Tibial artery (tissue), 4 donors: ENCODE measurements around the gene SLC12A8.

ENCODE experiments used
- DNase-seq, 2 donors: peaks; one replicate each; pipeline ENCODE4 v3.0.0-alpha.2; 2019
- H3K27ac ChIP-seq, 2 donors: fragments of 200-600 bp; sonication (generic) in 1 of 2; 1 replicate in 1 of 2; 2 replicates in 1 of 2; pipeline ENCODE4 v1.5.1; 2018 to 2019; ENCODE audit warnings: mild to moderate bottlenecking in 1 of 2
- H3K27me3 ChIP-seq, 2 donors: fragments of 200-600 bp; sonication (generic) in 1 of 2; one replicate each; pipeline versions ENCODE4 v1.5.1 to v1.6.0; 2016 to 2019
- H3K36me3 ChIP-seq, 3 donors: fragments of 200-600 bp; sonication (generic) in 2 of 3; one replicate each; pipeline ENCODE4 v1.5.1; 2016 to 2019; ENCODE audit warnings: mild to moderate bottlenecking in 2 of 3
- H3K4me1 ChIP-seq, 4 donors: fragments of 200-600 bp; sonication (generic) in 2 of 4; 1 replicate in 3 of 4; 2 replicates in 1 of 4; pipeline ENCODE4 v1.5.1; 2016 to 2019
- H3K4me3 ChIP-seq, 2 donors: fragments of 200-600 bp; sonication (generic) in 1 of 2; 1 replicate in 1 of 2; 2 replicates in 1 of 2; pipeline ENCODE4 v1.5.1; 2018 to 2019; ENCODE audit warnings: mild to moderate bottlenecking in 2 of 2
- H3K9me3 ChIP-seq, 3 donors: fragments of 200-600 bp; sonication (generic) in 1 of 3; one replicate each; pipeline ENCODE4 v1.5.1; 2016 to 2019
- CTCF ChIP-seq, 2 experiments: fragments of 200-600 bp in 1 of 2; fragments of 450-650 bp in 1 of 2; IDR thresholded peaks; one replicate each; pipeline ENCODE4 v1.5.1; 2017 to 2019; ENCODE audit warnings: antibody characterized with exemption in 2 of 2, mild to moderate bottlenecking in 1 of 2, moderate library complexity in 1 of 2
- intact Hi-C: fragments of 100-400 bp; cut with DNase I; formaldehyde crosslinking; loops from one replicate; pipeline ENCODE4 v1.15.0; 2023; ENCODE audit warnings: low total_unique reads

The SLC12A8 gene

GRCh38 chr3:125166599-125167136, 45.9 kb downstream of the SLC12A8 start:
- H3K4me1 ChIP-seq: peaks cover 0 to 8% (median 3%) of the 10 kb centered on the region in 4 donors
- intact Hi-C loops: no loop called here

GRCh38 chr3:125165948-125166553, 46.5 kb downstream of the SLC12A8 start:
- DNase-seq: no peak
- intact Hi-C loops: no loop called here
- no peaks in the 10 kb centered on the region for H3K9me3 ChIP-seq

More at GRCh38 chr3:125166599-125167136, 45.9 kb downstream of the SLC12A8 start:
- Histone ChIP-seq H3K4me3 (no peak overlapping the region), H3K27me3 (no peaks in the 10 kb centered on the region), H3K9me3 (no peaks in the 10 kb centered on the region), H3K27ac (no peak overlapping the region), H3K36me3 (no peaks in the 10 kb centered on the region)
- no peak for DNase-seq
- no peak for TF ChIP-seq CTCF (IDR thresholded peaks at IDR 0.05)

GRCh38 chr3:125165189-125165947, 47.2 kb downstream of the SLC12A8 start:
- Histone ChIP-seq H3K4me3 (no peak overlapping the region), H3K27me3 (no peaks in the 10 kb centered on the region), H3K27ac (no peak overlapping the region), H3K4me1 (peaks cover 0 to 8% (median 3%) of the 10 kb centered on the region in 4 donors), H3K9me3 (no peaks in the 10 kb centered on the region), H3K36me3 (no peaks in the 10 kb centered on the region)
- DNase-seq: peak in 1 of 2 donors; percentile 61
- intact Hi-C loops: no loop called here
- peak; percentile 68 for TF ChIP-seq CTCF (IDR thresholded peaks at IDR 0.05)

More at GRCh38 chr3:125165948-125166553, 46.5 kb downstream of the SLC12A8 start:
- H3K27me3 ChIP-seq: no peaks in the 10 kb centered on the region
- TF ChIP-seq CTCF (IDR thresholded peaks at IDR 0.05): no peak
- H3K36me3 ChIP-seq: no peaks in the 10 kb centered on the region
- H3K27ac ChIP-seq: no peak overlapping the region
- H3K4me1 ChIP-seq: peaks cover 0 to 8% (median 3%) of the 10 kb centered on the region in 4 donors
- H3K4me3 ChIP-seq: no peak overlapping the region

- Histone ChIP-seq H3K27me3 (no peaks in the 10 kb centered on the region), H3K36me3 (no peaks in the 10 kb centered on the region), H3K9me3 (no peaks in the 10 kb centered on the region), H3K4me3 (no peak overlapping the region), H3K27ac (no peak overlapping the region), H3K4me1 (peaks cover 0 to 5% (median 2%) of the 10 kb centered on the region in 4 donors)
- no peak for TF ChIP-seq CTCF (IDR thresholded peaks at IDR 0.05)
- DNase-seq: no peak
- intact Hi-C loops: loop anchor here (5.0 kb wide), 1 partner anchor 172 kb away; no protein-coding TSS in a partner anchor
Measured at GRCh38 chr3:125163739-125164601, 48.6 kb downstream of the SLC12A8 start.

- Histone ChIP-seq H3K27me3 (no peaks in the 10 kb centered on the region), H3K27ac (no peak overlapping the region), H3K4me1 (no peaks in the 10 kb centered on the region), H3K4me3 (no peak overlapping the region), H3K9me3 (no peaks in the 10 kb centered on the region), H3K36me3 (no peaks in the 10 kb centered on the region)
- intact Hi-C loops: loop anchor here (5.0 kb wide), 1 partner anchor 169 kb away; no protein-coding TSS in a partner anchor
- DNase-seq: no peak
- TF ChIP-seq CTCF (IDR thresholded peaks at IDR 0.05): no peak
Measured at GRCh38 chr3:125161607-125162219, 50.8 kb downstream of the SLC12A8 start.
